Left renal pelvis (tissue), 4 donors: Measurements from ENCODE around the gene IGSF11. TPM values are rescaled to one million over a fixed set of nuclear protein-coding genes. Genes with fewer than 3 reads are reported as not detected.

ENCODE experiments used
- DNase-seq, 4 donors: peaks; one replicate each; pipeline ENCODE4 v3.0.0-alpha.2; 2013; ENCODE audit warnings: low read depth in 4 of 4, low spot score in 3 of 4
- polyA plus RNA-seq, 4 donors: library from polyadenylated mRNA; unstranded; fragments of 120-200 nt; gene quantifications; one replicate each; pipeline ENCODE4 v1.2.1, GENCODE V29; 2013; ENCODE audit not compliant: insufficient read length in 4 of 4

IGSF11 gene
- polyA plus RNA-seq, 4 donors, result 1.9 to 6.4 (median 4.5) TPM

GRCh38 chr3:118955914-118956556 lies 78.6 kb downstream of the IGSF11 start:
- no peak for DNase-seq

GRCh38 chr3:118951089-118951488 lies 83.6 kb downstream of the IGSF11 start:
- DNase-seq, result no peak

DNA sequence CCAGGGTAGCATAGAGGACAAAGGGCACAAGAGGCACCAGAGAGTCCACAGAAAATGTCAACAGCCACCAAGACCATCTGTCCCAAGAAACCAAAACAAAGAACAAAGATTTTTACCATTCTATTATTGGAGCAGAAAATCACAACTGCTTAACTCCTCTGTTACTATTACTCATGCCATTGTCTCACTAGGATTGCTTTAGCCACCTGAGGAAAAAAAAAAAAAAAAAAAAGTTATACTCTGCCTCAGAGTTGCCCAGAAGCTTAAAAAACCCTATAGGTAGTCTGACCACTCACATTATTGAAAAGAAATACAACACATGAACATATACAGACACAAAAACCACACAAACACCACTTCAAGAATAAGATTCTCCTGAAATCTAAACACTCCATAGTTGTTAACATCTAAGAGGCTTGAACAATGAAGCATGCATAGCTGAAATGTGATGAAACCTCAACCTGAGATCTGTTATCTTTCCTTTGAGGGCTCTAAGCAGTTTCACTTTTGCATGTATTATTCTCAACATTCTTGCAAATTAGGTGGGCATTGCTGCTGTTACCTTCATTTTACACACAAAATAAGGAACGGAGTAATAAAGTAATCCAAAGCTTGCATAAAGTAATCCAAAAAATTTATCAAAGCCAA lies 85.4 kb downstream of the IGSF11 start:
- no peak for DNase-seq

DNA sequence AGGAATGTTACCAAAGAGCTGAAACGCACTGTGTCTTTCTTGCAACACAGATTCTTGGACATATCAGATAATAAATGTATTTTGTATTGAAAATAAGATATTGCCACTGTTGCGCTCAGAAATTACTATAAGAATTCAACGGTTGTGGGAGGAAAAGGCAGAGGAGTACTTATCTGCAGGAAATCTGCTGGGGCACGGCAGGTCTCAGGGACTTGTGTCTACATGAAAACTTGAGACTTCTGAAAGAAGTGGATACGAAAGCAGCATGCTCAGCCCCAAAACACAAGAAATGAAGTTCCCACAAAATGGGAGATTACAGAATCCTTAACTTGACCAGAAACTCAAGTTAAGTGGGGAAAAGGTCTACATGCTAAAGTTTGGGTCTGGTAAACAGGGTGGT lies 86.5 kb downstream of the IGSF11 start:
- DNase-seq, result no peak

DNA sequence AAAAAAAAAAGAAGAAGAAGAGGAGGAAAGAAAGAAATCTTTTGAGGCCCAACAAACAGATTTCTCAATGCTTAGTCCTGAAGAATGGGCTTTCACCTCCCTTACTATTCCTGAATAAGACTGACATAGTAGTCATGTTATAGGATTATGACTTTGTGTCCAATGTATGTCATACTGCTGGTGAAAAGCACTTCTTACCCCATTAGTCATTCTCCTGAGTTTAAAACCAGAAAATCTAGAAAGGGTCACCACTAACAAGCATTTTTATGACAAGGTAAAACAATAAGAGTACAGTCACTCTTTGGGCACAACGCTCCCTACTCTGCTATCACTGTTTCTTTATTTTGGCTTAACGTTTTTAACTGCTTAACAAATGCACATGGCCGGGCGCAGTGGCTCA lies 88.2 kb downstream of the IGSF11 start:
- no peak for DNase-seq

- no peak for DNase-seq
These were observed 88.8 kb downstream of the IGSF11 start for GRCh38 chr3:118945834-118946233.

GRCh38 chr3:118943597-118943996 lies 91.0 kb downstream of the IGSF11 start:
- no peak for DNase-seq

GRCh38 chr3:118942671-118943070 lies 92.0 kb downstream of the IGSF11 start:
- no peak for DNase-seq

DNA sequence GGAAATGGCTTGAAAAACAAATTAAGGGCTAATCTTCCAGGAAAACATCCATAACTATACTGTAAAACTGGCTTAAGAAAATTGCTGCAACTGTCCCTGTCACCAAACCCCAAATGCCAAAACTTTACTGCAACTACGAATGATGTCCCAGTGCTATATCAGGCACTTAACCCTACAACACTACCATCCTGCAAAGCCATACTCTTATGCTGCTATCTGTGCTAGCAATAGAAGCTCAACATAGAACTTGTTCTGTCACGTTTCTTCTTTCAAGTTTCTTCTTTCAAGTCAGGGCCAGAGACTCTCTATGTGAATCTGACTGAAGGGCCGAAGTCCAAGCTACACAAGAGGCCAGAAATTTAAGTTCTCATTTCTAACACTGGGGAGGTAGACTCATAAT lies 92.5 kb downstream of the IGSF11 start:
- no peak for DNase-seq

GRCh38 chr3:118941236-118941635 lies 93.4 kb downstream of the IGSF11 start:
- DNase-seq, result no peak

DNA sequence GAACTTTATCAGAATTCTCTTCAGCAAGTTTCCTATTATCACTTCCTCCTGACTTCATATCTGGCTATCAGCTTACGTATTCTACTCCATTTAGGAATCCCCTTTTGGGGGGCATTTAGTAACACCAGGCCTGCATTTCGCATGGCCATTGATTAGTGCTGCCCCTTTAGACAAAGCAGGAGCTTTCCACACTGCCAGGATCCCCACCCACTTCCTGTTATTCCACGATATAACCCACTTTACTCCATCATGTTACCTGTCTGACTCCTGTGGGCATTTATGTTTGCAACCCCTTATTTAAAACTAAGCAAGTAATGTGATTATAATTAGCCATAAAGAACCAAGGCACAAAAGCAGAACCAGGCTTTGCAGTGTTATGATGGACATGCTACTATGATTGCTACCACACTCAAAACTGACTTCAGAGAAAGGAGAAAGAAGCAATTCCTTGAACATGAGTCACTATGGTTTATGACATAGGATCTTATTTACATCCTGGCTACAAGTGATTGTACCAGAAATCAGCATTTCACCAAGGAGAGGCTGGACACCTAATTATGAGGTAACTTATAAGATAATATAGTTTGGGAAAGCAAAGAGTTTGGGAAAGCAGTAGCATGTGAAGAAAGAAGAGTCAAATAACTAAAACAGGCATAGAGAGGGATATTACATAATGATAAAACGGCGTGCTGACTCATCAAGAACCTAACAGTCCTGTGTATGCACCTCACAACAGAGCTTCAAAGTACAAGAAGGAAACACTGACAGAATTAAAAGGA lies 96.3 kb downstream of the IGSF11 start:
- DNase-seq, result no peak

DNA sequence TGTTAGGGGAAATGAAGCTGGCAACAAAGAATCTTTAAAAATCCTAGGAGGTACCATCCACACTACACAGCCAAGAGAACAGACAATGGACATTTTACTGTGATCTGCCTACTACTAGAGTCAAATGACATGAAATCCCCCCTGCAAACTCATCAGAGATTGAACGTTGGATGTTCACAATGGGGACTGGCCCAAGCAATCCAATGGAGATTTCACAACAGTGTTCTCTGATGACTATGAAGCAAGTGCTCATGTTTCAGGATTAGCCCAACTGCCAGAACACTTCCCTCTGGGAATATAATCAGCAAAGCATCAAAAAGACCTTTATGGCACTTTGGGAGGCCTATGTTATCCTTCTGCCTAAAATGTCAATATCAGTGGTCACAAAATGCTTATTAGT lies 97.8 kb downstream of the IGSF11 start:
- no peak for DNase-seq

DNA sequence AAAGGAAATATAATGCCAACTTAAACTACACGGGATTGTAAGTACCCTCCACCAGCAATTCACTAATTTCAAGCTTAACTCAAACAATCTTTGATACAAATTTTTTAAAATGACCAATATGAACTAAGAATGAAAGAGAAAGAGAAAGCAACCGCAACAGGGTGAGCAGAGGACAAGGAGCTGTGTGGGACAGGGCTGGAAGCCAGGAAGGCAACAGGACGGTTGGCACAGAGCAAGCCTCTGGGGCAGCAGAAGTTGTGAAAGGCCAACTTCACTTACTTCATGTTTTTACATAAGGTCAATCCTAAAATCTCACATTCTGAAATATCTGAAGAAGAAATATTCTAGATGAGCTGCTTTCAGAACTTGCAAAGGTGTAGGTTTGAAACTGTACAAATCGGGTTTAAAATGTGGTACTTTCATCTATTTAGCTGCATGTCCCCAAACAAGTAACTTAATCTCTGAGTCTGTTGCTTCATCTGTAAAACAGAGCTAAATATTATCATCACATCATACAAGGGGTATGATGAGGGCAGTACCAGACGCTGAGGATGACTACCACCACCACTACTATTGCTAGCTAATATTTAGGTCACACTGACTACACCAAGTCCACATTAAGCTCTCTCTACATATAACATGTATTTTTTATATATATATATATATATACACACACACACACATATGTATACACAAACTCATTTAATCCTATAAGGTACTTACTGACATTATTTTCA lies 101.7 kb downstream of the IGSF11 start:
- no peak for DNase-seq

GRCh38 chr3:118931996-118932395 lies 102.7 kb downstream of the IGSF11 start:
- no peak for DNase-seq

DNA sequence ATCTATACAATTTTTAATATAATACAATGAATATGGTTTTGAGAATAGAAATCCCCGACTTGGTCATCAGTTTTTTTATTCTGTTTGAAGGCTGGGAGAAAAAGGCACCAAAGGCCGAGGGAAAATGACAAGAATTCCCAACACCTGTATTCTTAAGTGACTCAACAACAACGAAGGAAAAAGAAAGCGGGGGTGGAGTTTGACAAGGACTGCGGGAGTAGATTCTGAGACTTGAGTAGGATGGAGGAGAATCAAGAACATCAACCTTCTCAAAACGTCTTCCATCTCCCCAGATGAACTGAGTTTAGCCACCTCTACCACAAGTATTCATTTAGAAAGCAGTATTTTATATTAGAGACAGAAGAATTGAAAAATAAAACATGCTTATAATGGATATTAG lies 107.2 kb downstream of the IGSF11 start:
- DNase-seq, result no peak

GRCh38 chr3:118912188-118912587 lies 122.5 kb downstream of the IGSF11 start:
- no peak for DNase-seq

DNA sequence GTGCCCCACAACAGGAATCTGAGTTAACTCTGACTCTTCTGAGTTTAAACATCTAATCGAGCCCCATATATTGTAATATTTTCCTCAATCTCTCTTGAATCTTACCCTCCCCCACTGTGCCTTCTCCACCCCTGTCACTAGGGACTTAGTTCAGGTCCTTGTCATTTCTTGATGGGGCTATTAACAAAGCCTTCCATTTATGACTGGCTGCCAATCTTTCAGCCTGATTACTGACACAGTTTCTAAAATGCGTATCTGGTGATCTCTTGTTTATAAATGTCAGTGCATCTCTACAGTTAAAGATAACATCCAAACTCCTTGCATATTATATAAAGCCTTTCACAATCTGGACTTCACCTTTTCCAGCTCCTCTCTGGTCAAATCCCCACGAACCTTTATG lies 124.3 kb downstream of the IGSF11 start:
- DNase-seq, result no peak

GRCh38 chr3:118909763-118910162 lies 124.9 kb downstream of the IGSF11 start:
- DNase-seq, result no peak

DNA sequence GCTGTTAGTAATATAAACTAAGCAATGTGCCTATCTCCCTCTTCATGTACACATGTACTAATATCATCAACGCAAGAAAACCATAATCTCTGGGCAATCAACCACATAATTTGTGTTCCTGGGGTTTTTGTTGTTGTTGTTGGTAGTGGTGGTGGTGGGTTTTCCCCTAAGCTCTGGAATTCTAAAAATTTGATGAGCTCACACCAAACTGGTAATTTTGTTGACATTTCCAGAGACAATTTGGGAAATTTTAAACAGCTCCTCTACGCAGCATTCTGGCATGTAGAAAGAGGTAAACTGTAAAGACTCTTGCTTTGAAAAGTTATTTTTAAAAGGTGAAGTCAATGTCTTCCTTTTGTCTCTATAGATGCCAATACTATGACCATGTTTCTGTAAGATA lies 126.7 kb downstream of the IGSF11 start:
- no peak for DNase-seq

GRCh38 chr3:118900737-118901525 lies 133.7 kb downstream of the IGSF11 start:
- DNase-seq, result no peak
